Omental fat pad (tissue), 4 donors: Measurements from ENCODE around the gene POLR3A. TPM values are rescaled to one million over a fixed set of nuclear protein-coding genes. Genes with fewer than 3 reads are reported as not detected.

Source experiments
- ATAC-seq: fragments of 150-250 bp; one replicate; pipeline ENCODE4 v1.9.1; 2016; ENCODE audit warnings: mild to moderate bottlenecking, moderate library complexity; ENCODE audit not compliant: low FRiP score
- DNase-seq: peaks from one replicate; pipeline ENCODE4 v3.0.0-alpha.2; 2019; ENCODE audit warnings: low spot score
- CTCF ChIP-seq, 3 donors: fragments of 450-650 bp; IDR thresholded peaks; one replicate each; pipeline ENCODE4 v1.5.1; 2016 to 2017; ENCODE audit warnings: antibody characterized with exemption in 3 of 3, mild to moderate bottlenecking in 3 of 3, moderate library complexity in 2 of 3
- total RNA-seq, 4 donors: library from RNA; depleted of rRNA; stranded (reverse); fragments of >200 nt; gene quantifications; one replicate each; pipeline ENCODE4 v1.1.0, GENCODE V29; 2016

POLR3A gene
- total RNA-seq, 4 donors from 2014 or later = 9.6 to 18.5 (median 13.0) TPM

DNA sequence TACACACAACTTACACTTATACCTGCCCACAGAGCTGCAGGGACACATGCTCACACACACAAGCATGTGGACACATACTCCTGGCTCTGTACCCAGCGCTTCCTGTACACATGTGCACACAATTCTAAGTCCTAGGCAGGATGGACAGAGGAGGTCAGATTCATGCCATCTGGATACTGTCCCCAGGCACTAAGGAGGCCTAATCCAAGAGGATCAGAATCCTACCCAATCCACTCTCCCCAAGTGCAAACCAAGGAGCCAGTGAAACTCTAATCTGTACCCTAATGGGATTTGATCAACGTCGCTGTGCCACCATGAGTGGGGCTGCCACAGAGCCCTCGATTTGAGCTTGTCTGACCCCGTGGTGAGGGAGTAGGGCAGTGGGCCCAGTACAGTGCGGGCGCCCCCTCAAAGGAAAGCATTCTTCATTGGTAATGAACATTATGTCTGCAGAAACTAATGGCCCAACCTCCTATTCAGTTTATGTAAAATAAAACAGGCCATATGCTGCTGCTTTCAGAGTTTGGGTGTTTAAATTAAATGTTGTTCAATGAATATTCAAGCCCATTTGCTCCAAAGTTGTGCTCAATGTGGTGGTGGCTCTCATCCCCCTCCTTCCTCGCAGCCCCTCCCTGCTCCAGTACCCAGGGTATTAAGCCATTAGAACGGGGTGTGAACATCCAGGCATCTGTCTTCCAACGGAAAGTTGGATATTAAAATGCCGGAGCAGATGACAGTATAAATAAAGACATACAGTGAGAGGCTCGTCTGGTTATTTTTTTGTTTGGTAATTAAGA lies 30.8 kb upstream of the POLR3A start:
- TF ChIP-seq CTCF (IDR thresholded peaks at IDR 0.05) = no peak
- ATAC-seq = no peak
- DNase-seq = no peak

DNA sequence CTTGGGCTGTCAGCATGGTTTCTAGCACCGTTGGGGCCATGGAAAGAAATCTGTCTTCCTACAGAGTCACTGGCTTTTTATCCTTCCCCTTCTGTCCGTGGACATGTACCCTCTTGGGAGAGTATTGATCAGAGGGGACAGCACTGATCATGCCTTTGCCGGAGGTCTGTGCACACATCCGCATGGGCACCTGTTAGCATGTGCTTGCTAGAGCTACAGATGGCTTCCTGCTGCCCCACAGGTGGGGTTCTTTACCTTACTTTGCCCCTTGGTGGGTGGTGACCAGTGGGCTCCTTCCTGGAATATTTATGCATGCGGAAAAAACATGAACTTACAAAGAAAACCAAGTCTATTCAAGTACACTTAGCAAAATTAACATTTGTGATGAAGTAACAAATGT lies 29.2 kb upstream of the POLR3A start:
- no peak for DNase-seq
- no peak for TF ChIP-seq CTCF (IDR thresholded peaks at IDR 0.05)
- no peak for ATAC-seq

DNA sequence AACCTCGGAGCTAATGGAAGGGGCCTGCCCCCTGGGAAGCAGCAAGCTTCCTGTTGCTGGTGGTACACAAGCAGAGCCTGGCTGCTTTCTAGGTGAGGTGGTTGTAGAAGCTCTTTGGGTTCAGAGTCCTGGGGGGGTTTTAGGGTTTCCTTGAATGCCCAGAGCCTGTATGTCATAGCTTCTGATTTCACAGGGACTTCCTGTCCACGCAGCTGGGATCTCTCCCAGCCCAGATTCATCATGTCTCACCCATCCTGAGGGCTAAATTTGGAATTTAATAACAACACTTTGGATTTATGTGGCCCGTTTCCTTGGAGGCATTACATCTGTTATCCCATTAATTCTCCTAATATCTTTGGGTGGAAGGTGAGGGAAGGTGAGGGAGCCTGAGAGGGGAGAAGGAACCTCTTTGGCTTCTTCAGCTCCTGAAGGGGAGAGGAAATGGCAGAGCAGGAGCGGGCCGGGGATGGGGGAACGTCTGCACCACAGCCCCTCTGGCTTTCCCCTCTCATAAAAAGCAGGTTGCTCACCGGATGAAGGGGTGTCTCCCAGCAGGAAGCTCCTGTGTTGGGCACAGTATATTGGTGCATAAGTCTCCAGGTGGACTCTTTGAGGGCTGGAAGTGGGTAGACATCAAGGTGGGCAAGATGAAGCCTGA lies 24.0 kb upstream of the POLR3A start:
- no peak for ATAC-seq

DNA sequence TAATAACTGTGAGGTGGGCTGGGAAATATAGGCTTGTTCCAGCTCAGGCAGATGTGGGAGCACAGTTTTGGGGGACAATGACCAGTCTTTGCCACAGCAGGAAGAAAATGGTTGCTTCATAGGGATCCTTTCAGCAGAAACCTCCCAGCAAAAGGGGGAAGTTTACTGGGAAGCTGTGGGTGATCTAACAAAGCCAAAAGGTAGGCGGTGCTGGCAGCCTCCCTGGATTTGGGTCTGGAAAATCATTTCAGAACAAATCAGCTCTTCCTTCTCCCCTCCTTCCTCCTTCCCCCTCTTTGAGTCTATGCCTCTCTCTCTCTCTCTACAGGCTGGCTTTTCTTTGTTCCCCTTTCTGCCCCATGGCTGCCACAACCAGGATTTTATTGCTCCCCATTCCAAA lies 20.5 kb upstream of the POLR3A start:
- DNase-seq (no peak), ATAC-seq (no peak)
- TF ChIP-seq CTCF (IDR thresholded peaks at IDR 0.05) = no peak

More for the DNA sequence above, 24.0 kb upstream of the POLR3A start:
- DNase-seq = no peak
- TF ChIP-seq CTCF (IDR thresholded peaks at IDR 0.05) = no peak

GRCh38 chr10:78047314-78047891 lies 18.1 kb upstream of the POLR3A start:
- ATAC-seq = peak; percentile 65

GRCh38 chr10:78046711-78047269 lies 17.5 kb upstream of the POLR3A start:
- no peak for TF ChIP-seq CTCF (IDR thresholded peaks at IDR 0.05)
- DNase-seq (no peak), ATAC-seq (no peak)

More at GRCh38 chr10:78047314-78047891, 18.1 kb upstream of the POLR3A start:
- DNase-seq = peak; percentile 99
- TF ChIP-seq CTCF (IDR thresholded peaks at IDR 0.05) = peak in 1 of 3 donors; percentile 63
